H1 (cell line): Measurements from ENCODE around the gene ZCCHC17. TPM values are rescaled to one million over a fixed set of nuclear protein-coding genes. Genes with fewer than 3 reads are reported as not detected.
A peak's percentile ranks its signal among the peaks of the same experiment; 100 is the strongest.

Experiments used
- CTCF ChIA-PET: fragments of 300-600 bp; sonication (Branson Sonifier 250); formaldehyde crosslinking; loops from one replicate; lab custom pipeline; 2021; ENCODE audit not compliant: partially characterized antibody; lab: Charles Lee
- POLR2A ChIA-PET: fragments of 300-600 bp; sonication (Branson Sonifier 250); formaldehyde crosslinking; loops from one replicate; lab custom pipeline; 2021; ENCODE audit warnings: inconsistent platforms; ENCODE audit not compliant: partially characterized antibody; lab: Charles Lee
- DNase-seq, 2 experiments: peaks; one replicate each; pipeline versions ENCODE4 v3.0.0 to v3.0.0-alpha.2; 2010 to 2022; ENCODE audit warnings: low spot score in 2 of 2, low read depth in 1 of 2, mixed read lengths in 1 of 2
- FAIRE-seq: peaks from 2 replicates; lab custom pipeline; 2011; peaks lifted over from hg19 to GRCh38; lab: Jason Lieb, UNC
- H2AFZ ChIP-seq: 2 replicates; pipeline ENCODE4 v1.8.1; 2012; ENCODE audit warnings: low read length, inconsistent platforms
- H2AK5ac ChIP-seq: 2 replicates; pipeline ENCODE4 v1.6.1; 2013; ENCODE audit warnings: low read depth, low read length
- H2BK120ac ChIP-seq: replicated peaks from 2 replicates; pipeline ENCODE3; 2013; ENCODE audit warnings: low read depth, low read length, inconsistent platforms
- H2BK12ac ChIP-seq: 2 replicates; pipeline ENCODE4 v1.6.1; 2013; ENCODE audit warnings: low read depth, low read length
- H2BK15ac ChIP-seq: 2 replicates; pipeline ENCODE4 v1.6.1; 2013; ENCODE audit warnings: low read length
- H2BK20ac ChIP-seq: 2 replicates; pipeline ENCODE4 v1.6.1; 2013; ENCODE audit warnings: low read length
- H2BK5ac ChIP-seq: 2 replicates; pipeline ENCODE4 v1.6.1; 2013; ENCODE audit warnings: low read depth, low read length
- H3K14ac ChIP-seq: 2 replicates; pipeline ENCODE4 v1.6.1; 2013; ENCODE audit warnings: inconsistent platforms; ENCODE audit not compliant: insufficient read length
- H3K18ac ChIP-seq: 2 replicates; pipeline ENCODE4 v1.6.1; 2013; ENCODE audit warnings: low read length; ENCODE audit errors: extremely low read depth
- H3K23ac ChIP-seq: 2 replicates; pipeline ENCODE4 v1.6.1; 2013; ENCODE audit warnings: inconsistent platforms; ENCODE audit not compliant: insufficient read length
- H3K23me2 ChIP-seq: 2 replicates; pipeline ENCODE4 v1.6.1; 2013; ENCODE audit warnings: low read depth, low read length
- H3K27ac ChIP-seq: 2 replicates; pipeline ENCODE4 v1.6.1; 2011; ENCODE audit warnings: low read depth, low read length, inconsistent platforms
- H3K27me3 ChIP-seq, 4 experiments: replicated peaks in 1 of 4; 1 replicate in 1 of 4; 2 replicates in 3 of 4; pipeline versions ENCODE4 v1.6.1 to v1.8.1; 2011 to 2013; ENCODE audit warnings: low read length in 3 of 4, mild to moderate bottlenecking in 3 of 4, inconsistent platforms in 2 of 4, mixed read lengths in 2 of 4, moderate library complexity in 1 of 4; ENCODE audit not compliant: control insufficient read depth in 3 of 4, insufficient read depth in 3 of 4; ENCODE audit errors: extremely low read depth in 1 of 4
- H3K36me3 ChIP-seq, 4 experiments: 2 replicates each; pipeline versions ENCODE4 v1.6.1 to v1.8.1; 2011 to 2013; ENCODE audit warnings: mild to moderate bottlenecking in 4 of 4, low read length in 3 of 4, moderate library complexity in 2 of 4, control low read depth in 1 of 4, inconsistent platforms in 1 of 4; ENCODE audit not compliant: insufficient read depth in 4 of 4, control insufficient read depth in 2 of 4
- H3K4ac ChIP-seq: replicated peaks from 2 replicates; pipeline ENCODE3; 2013; ENCODE audit warnings: low read length, low read depth, mixed read lengths, inconsistent platforms; ENCODE audit not compliant: insufficient read length
- H3K4me1 ChIP-seq, 4 experiments: replicated peaks in 1 of 4; 1 replicate in 1 of 4; 2 replicates in 3 of 4; pipeline versions ENCODE4 v1.6.1 to v1.8.1; 2011 to 2013; ENCODE audit warnings: low read length in 3 of 4, inconsistent platforms in 2 of 4, mixed read lengths in 1 of 4; ENCODE audit not compliant: insufficient read depth in 4 of 4, control insufficient read depth in 3 of 4
- H3K4me2 ChIP-seq, 2 experiments: 2 replicates each; pipeline versions ENCODE4 v1.6.1 to v1.8.1; 2011 to 2013; ENCODE audit warnings: low read depth in 2 of 2, low read length in 2 of 2, control low read depth in 1 of 2, inconsistent platforms in 1 of 2, mild to moderate bottlenecking in 1 of 2; ENCODE audit not compliant: insufficient read depth in 1 of 2
- H3K4me3 ChIP-seq, 4 experiments: fragments of 200-600, 300-600 bp in 1 of 4; sonication (generic), shearing (Covaris generic), sonication (Bioruptor Twin) in 1 of 4; 2 replicates each; pipeline versions ENCODE4 v1.5.1 to v1.8.1; 2011 to 2016; ENCODE audit warnings: low read length in 4 of 4, low read depth in 3 of 4, control low read depth in 2 of 4, inconsistent platforms in 2 of 4, mild to moderate bottlenecking in 2 of 4, mixed read lengths in 1 of 4, moderate library complexity in 1 of 4; ENCODE audit not compliant: insufficient read depth in 2 of 4; ENCODE audit errors: extremely low read depth in 1 of 4
- H3K56ac ChIP-seq: replicated peaks from 2 replicates; pipeline ENCODE3; 2013; ENCODE audit warnings: low read depth, mild to moderate bottlenecking, mixed read lengths, low read length, inconsistent platforms; ENCODE audit not compliant: insufficient read length
- H3K79me1 ChIP-seq: 2 replicates; pipeline ENCODE4 v1.6.1; 2013; ENCODE audit warnings: low read depth, low read length, control low read depth
- H3K79me2 ChIP-seq, 2 experiments: 2 replicates each; pipeline versions ENCODE4 v1.6.1 to v1.8.1; 2012 to 2013; ENCODE audit warnings: low read length in 2 of 2, mild to moderate bottlenecking in 2 of 2, inconsistent platforms in 1 of 2; ENCODE audit not compliant: insufficient read depth in 2 of 2, control insufficient read depth in 1 of 2
- H3K9ac ChIP-seq, 4 experiments: replicated peaks in 1 of 4; 1 replicate in 1 of 4; 2 replicates in 3 of 4; pipeline versions ENCODE4 v1.6.1 to v1.8.1; 2011 to 2013; ENCODE audit warnings: low read depth in 3 of 4, low read length in 3 of 4, control low read depth in 2 of 4, mild to moderate bottlenecking in 2 of 4, moderate library complexity in 2 of 4, inconsistent platforms in 1 of 4; ENCODE audit errors: extremely low read depth in 1 of 4
- H3K9me3 ChIP-seq, 2 experiments: 2 replicates each; pipeline versions ENCODE4 v1.6.1 to v1.8.1; 2012 to 2013; ENCODE audit warnings: mild to moderate bottlenecking in 2 of 2, moderate library complexity in 2 of 2, control low read depth in 1 of 2, inconsistent platforms in 1 of 2, low read depth in 1 of 2, low read length in 1 of 2, mixed read lengths in 1 of 2; ENCODE audit not compliant: insufficient read depth in 2 of 2
- H4K20me1 ChIP-seq, 2 experiments: replicated peaks in 1 of 2; 2 replicates each; pipeline versions ENCODE3 to v1.8.1; 2011 to 2013; ENCODE audit warnings: inconsistent platforms in 2 of 2, low read length in 2 of 2, mild to moderate bottlenecking in 1 of 2; ENCODE audit not compliant: insufficient read depth in 2 of 2, control insufficient read depth in 1 of 2
- H4K5ac ChIP-seq: 2 replicates; pipeline ENCODE4 v1.6.1; 2013; ENCODE audit warnings: low read length, low read depth, mixed read lengths, inconsistent platforms; ENCODE audit not compliant: insufficient read length
- H4K8ac ChIP-seq: 2 replicates; pipeline ENCODE4 v1.8.0; 2013; ENCODE audit warnings: mild to moderate bottlenecking, moderate library complexity, low read length, inconsistent platforms; ENCODE audit not compliant: insufficient read depth; ENCODE audit errors: extremely low read depth
- H4K91ac ChIP-seq: replicated peaks from 2 replicates; pipeline ENCODE3; 2013; ENCODE audit warnings: low read length, mixed read lengths, inconsistent platforms; ENCODE audit not compliant: insufficient read length
- BCL11A ChIP-seq, 2 experiments: IDR thresholded peaks; one replicate each; pipeline ENCODE4 v1.6.1; 2011; ENCODE audit warnings: low read depth in 2 of 2, low read length in 2 of 2, mild to moderate bottlenecking in 2 of 2
- CHD2 ChIP-seq: IDR thresholded peaks from 2 replicates; pipeline ENCODE4 v1.6.1; 2012; ENCODE audit warnings: low read length, improper control_type of control experiment
- EGR1 ChIP-seq: IDR thresholded peaks from 2 replicates; pipeline ENCODE4 v1.6.1; 2011; ENCODE audit warnings: low read depth, low read length, borderline replicate concordance
- EZH2 ChIP-seq: fragments of 200-600 bp; sonication (generic); IDR thresholded peaks from 2 replicates; pipeline ENCODE4 v1.7.1; 2012; ENCODE audit warnings: low read depth, mild to moderate bottlenecking, moderate library complexity, low read length, inconsistent platforms; ENCODE audit not compliant: severe bottlenecking
- FOSL1 ChIP-seq: IDR thresholded peaks from 2 replicates; pipeline ENCODE4 v1.6.1; 2011; ENCODE audit warnings: mild to moderate bottlenecking, low read depth, low read length, moderate library complexity; ENCODE audit not compliant: insufficient read depth
- KDM1A ChIP-seq: fragments of 200-600, 300-600 bp; sonication (generic); IDR thresholded peaks from 2 replicates; pipeline ENCODE4 v1.7.1; 2016; ENCODE audit warnings: mild to moderate bottlenecking, low read length, borderline replicate concordance
- KDM4A ChIP-seq: IDR thresholded peaks from one replicate; pipeline ENCODE4 v1.7.1; 2012; ENCODE audit warnings: low read depth, mild to moderate bottlenecking, moderate library complexity, low read length, inconsistent platforms; ENCODE audit not compliant: severe bottlenecking
- SIX5 ChIP-seq: IDR thresholded peaks from 2 replicates; pipeline ENCODE4 v1.6.1; 2011; ENCODE audit warnings: mild to moderate bottlenecking, low read depth, low read length
- SUZ12 ChIP-seq: fragments of 200-600 bp; sonication (generic); IDR thresholded peaks from 2 replicates; pipeline ENCODE4 v1.6.1; 2012; ENCODE audit warnings: mild to moderate bottlenecking, inconsistent platforms, low read length, moderate library complexity, mixed read lengths
- TBP ChIP-seq: IDR thresholded peaks from 2 replicates; pipeline ENCODE4 v1.6.1; 2011; ENCODE audit warnings: low read depth, low read length, improper control_type of control experiment
- WGBS, 2 experiments: shearing (Covaris generic) in 1 of 2; methylation state at CpG; one replicate each; pipeline versions ENCODE4 v1.1.6 to v1.1.7; 2013 to 2015; ENCODE audit warnings: low lambda C conversion rate in 2 of 2, mixed read lengths in 2 of 2, inconsistent platforms in 1 of 2, low coverage in 1 of 2, missing lambda C conversion rate in 1 of 2; ENCODE audit not compliant: insufficient replicate concordance in 2 of 2, insufficient coverage in 1 of 2, insufficient read length in 1 of 2; ENCODE audit errors: extremely low coverage in 1 of 2, missing lambda C conversion rate in 1 of 2; 5-methylcytosine and 5-hydroxymethylcytosine counted together
- polyA plus RNA-seq, 7 experiments: library from polyadenylated mRNA; depleted of rRNA in 3 of 7; stranded (reverse) in 5 of 7; unstranded in 2 of 7; fragments of >200 nt in 5 of 7; fragments of 200-250 nt in 2 of 7; gene quantifications; 1 replicate in 5 of 7; 2 replicates in 1 of 7; 4 replicates in 1 of 7; pipeline versions ENCODE4 v1.2.1 to v1.2.3, GENCODE V29; 2011 to 2013; ENCODE audit warnings: missing spikeins in 2 of 7, mixed read lengths in 2 of 7
- total RNA-seq: library from RNA; stranded (reverse); fragmentation: NEBNext Ultra II Directional; extraction: Animal tissue kit (Norgen Biotek cat#: 25700); gene quantifications from 2 replicates; pipeline ENCODE4 v1.2.1, GENCODE V29; 2021
- TF ChIP-seq, protein P1 (sequence below): IDR thresholded peaks from 2 replicates; pipeline ENCODE4 v1.6.1; 2012; ENCODE audit warnings: inconsistent platforms
- TF ChIP-seq, protein P2 (sequence below): IDR thresholded peaks from 2 replicates; pipeline ENCODE4 v1.6.1; 2011; ENCODE audit warnings: low read length, improper control_type of control experiment

The ZCCHC17 gene
- total and polyA plus RNA-seq, 2 of the 8 experiments (the other 6 are each of a cell fraction or from before 2014, with no cell fraction given), result 51.6 to 59.3 TPM

DNA sequence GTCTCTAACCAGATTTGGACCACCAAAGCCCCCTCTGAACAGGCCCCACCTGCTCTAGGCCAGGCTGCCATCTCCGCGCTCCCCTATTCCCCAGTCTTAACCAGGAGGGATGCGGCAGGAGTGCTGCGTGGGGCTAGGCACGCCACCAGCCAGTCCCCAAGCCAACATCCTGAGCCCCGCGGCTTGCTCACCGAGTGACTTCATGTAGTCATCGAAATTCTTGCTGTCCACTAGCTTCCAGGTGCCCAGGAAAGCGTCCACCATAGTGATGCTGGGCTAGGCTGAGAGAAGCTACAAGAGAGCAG, 75.9 kb downstream of the ZCCHC17 start:
- no peak for FAIRE-seq
- peak overlapping the region; percentile 3; the same call in 1 of the 2 replicates for H3K27ac ChIP-seq
- CTCF ChIA-PET, result interaction anchor here (0.8 to 4.0 kb wide), 9 partner anchors 12 to 192 kb away, joined by 3 to 32 read pairs (median 7); no protein-coding TSS in a partner anchor
- no peak overlapping the region for H2BK20ac ChIP-seq
- 0 out of 2 replicates have a peak overlapping the region, but pooled peaks have one; percentile 55 for H2AK5ac ChIP-seq
- no peak for DNase-seq
- WGBS, 2 experiments, result 20% methylated on average over 10 of the region's 10 CpGs; no CpG with 5 or more reads in 1 of the 2 experiments
- no peaks in the 10 kb centered on the region for H3K9me3 ChIP-seq
- no peak overlapping the region for H3K14ac ChIP-seq
- peaks cover 11% of the 10 kb centered on the region for H3K23me2 ChIP-seq
- H3K9ac ChIP-seq, result peak overlapping the region in 3 of 4 experiments; percentile 31 to 69 (median 68); a peak in 5 of 7 replicates
- peaks cover 0 to under 1% (median 0%) of the 10 kb centered on the region in 4 experiments; a peak in 2 of 8 replicates for H3K36me3 ChIP-seq
- POLR2A ChIA-PET, result interaction anchor here (0.6 to 5.4 kb wide), 21 partner anchors 8 to 1194 kb away, joined by 3 to 26 read pairs (median 4); partner anchors contain the start of gene SERINC2
- H4K91ac ChIP-seq, result peak overlapping the region; percentile 85
- no peak overlapping the region for H3K23ac ChIP-seq
- H2BK5ac ChIP-seq, result 0 out of 2 replicates have a peak overlapping the region, but pooled peaks have one; percentile 6
- H4K5ac ChIP-seq, result peak overlapping the region; percentile 67
- no peaks in the 10 kb centered on the region for H4K20me1 ChIP-seq
- H3K4ac ChIP-seq, result peak overlapping the region; percentile 73
- peak overlapping the region; percentile 48 for H2BK15ac ChIP-seq
- no peak overlapping the region for H2BK120ac ChIP-seq
- peak overlapping the region; percentile 86 to 93 for H3K4me2 ChIP-seq
- H3K79me2 ChIP-seq, result no peaks in the 10 kb centered on the region
- H2BK12ac ChIP-seq, result peak overlapping the region; percentile 18; the same call in 1 of the 2 replicates
- peak overlapping the region; percentile 97 for H3K18ac ChIP-seq
- H3K4me3 ChIP-seq, result peak overlapping the region; percentile 33 to 65 (median 58)
- no peak overlapping the region for H2AFZ ChIP-seq
- no peak overlapping the region for H4K8ac ChIP-seq
- H3K27me3 ChIP-seq, result 0 out of 7 replicates have a peak, but pooled peaks cover 0 to 2% (median 0%) of the 10 kb centered on the region in 4 experiments
- peaks cover 8 to 27% (median 24%) of the 10 kb centered on the region in 4 experiments for H3K4me1 ChIP-seq
- H3K79me1 ChIP-seq, result no peaks in the 10 kb centered on the region
- H3K56ac ChIP-seq, result peak overlapping the region; percentile 56
- TF ChIP-seq KDM4A, result no peak
- no peak for TF ChIP-seq FOSL1
- no peak for TF ChIP-seq CHD2
- no peak for TF ChIP-seq BCL11A (IDR thresholded peaks at IDR 0.05; ENCODE audit: low read depth in 2 of 2, low read length in 2 of 2)
- no peak for TF ChIP-seq EZH2
- TF ChIP-seq KDM1A, result no peak
- TF ChIP-seq, protein P1, sequence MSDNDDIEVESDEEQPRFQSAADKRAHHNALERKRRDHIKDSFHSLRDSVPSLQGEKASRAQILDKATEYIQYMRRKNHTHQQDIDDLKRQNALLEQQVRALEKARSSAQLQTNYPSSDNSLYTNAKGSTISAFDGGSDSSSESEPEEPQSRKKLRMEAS, result no peak; the same call in 1 of the 2 replicates
- TF ChIP-seq EGR1, result no peak
- TF ChIP-seq TBP, result no peak
- TF ChIP-seq, protein P2, sequence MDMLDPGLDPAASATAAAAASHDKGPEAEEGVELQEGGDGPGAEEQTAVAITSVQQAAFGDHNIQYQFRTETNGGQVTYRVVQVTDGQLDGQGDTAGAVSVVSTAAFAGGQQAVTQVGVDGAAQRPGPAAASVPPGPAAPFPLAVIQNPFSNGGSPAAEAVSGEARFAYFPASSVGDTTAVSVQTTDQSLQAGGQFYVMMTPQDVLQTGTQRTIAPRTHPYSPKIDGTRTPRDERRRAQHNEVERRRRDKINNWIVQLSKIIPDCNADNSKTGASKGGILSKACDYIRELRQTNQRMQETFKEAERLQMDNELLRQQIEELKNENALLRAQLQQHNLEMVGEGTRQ, result no peak
- no peak for TF ChIP-seq SUZ12
- TF ChIP-seq SIX5, result no peak
